NCI-H187 treated with DMSO at 0.1 percent for 48 hours (cell line): ENCODE measurements around the gene MOGAT3.

Source experiments
- DNase-seq: peaks from one replicate; lab custom pipeline; 2025; lab: John Stamatoyannopoulos, UW

MOGAT3 gene

GRCh38 chr7:101160910-101161309 is 39.9 kb downstream of the MOGAT3 start:
- DNase-seq = no peak

- no peak for DNase-seq
Observed at GRCh38 chr7:101159696-101160674, 40.9 kb downstream of the MOGAT3 start.

GRCh38 chr7:101156866-101157589 is 43.8 kb downstream of the MOGAT3 start:
- no peak for DNase-seq

GRCh38 chr7:101156277-101156676 is 44.6 kb downstream of the MOGAT3 start:
- no peak for DNase-seq

- DNase-seq = no peak
Observed at GRCh38 chr7:101155303-101155702, 45.5 kb downstream of the MOGAT3 start.

- no peak for DNase-seq
Observed at GRCh38 chr7:101154693-101155102, 46.1 kb downstream of the MOGAT3 start.

- peak; percentile 93 for DNase-seq
Observed at GRCh38 chr7:101153969-101154692, 46.7 kb downstream of the MOGAT3 start, which contains the start of gene AP1S1. Gene AP1S1 (plus strand): TSS chr7:101154476. CDS start chr7:101154515, 39 bp downstream.

- no peak for DNase-seq
Observed at GRCh38 chr7:101151908-101152651, 48.8 kb downstream of the MOGAT3 start.
